Cardiac muscle cell (in vitro differentiated cells and primary cell): ENCODE measurements around the gene WDFY1. TPM values are rescaled to one million over a fixed set of nuclear protein-coding genes. Genes with fewer than 3 reads are reported as not detected.

Experiments used
- DNase-seq, 2 donors: peaks; one replicate each; pipeline versions ENCODE4 v3.0.0 to v3.0.0-alpha.2; 2010 to 2017; ENCODE audit warnings: low read depth in 1 of 2, low spot score in 1 of 2
- H3K27ac ChIP-seq: fragments of 200-600 bp; sonication (generic); 2 replicates; pipeline ENCODE4 v1.5.1; 2016
- H3K27me3 ChIP-seq: fragments of 200-600 bp; sonication (generic); 2 replicates; pipeline ENCODE4 v1.6.0; 2016; ENCODE audit warnings: control low read depth
- H3K36me3 ChIP-seq: fragments of 200-600 bp; sonication (generic); 2 replicates; pipeline ENCODE4 v1.5.1; 2016; ENCODE audit warnings: control low read depth
- H3K4me1 ChIP-seq: fragments of 200-600 bp; sonication (generic); 2 replicates; pipeline ENCODE4 v1.8.1; 2017; ENCODE audit warnings: low read depth, mild to moderate bottlenecking, mixed run types
- H3K4me3 ChIP-seq: fragments of 200-600 bp; sonication (generic); 2 replicates; pipeline ENCODE4 v1.5.1; 2016; ENCODE audit warnings: mild to moderate bottlenecking
- H3K9me3 ChIP-seq: fragments of 200-600 bp; sonication (generic); 2 replicates; pipeline ENCODE4 v1.5.1; 2017; ENCODE audit warnings: low read depth, mild to moderate bottlenecking, control low read depth
- CTCF ChIP-seq: IDR thresholded peaks from 2 replicates; pipeline ENCODE4 v1.5.1; 2012; ENCODE audit warnings: low read depth, mild to moderate bottlenecking, low read length
- polyA plus RNA-seq: library from polyadenylated mRNA; unstranded; fragments of >200 nt; fragmentation: Nextera tagmentation; extraction: Ambion mirVana; gene quantifications from 2 replicates; pipeline ENCODE4 v1.2.1, GENCODE V29; 2016
- total RNA-seq: library from RNA; depleted of rRNA; stranded (reverse); fragments of >200 nt; gene quantifications from 2 replicates; pipeline ENCODE4 v1.2.3, GENCODE V29; 2016

The WDFY1 gene
- total and polyA plus RNA-seq, 2 experiments from 2014 or later: 20.7 to 20.8 TPM

- H3K36me3 ChIP-seq: no peaks in the 10 kb centered on the region
Measured at GRCh38 chr2:223920109-223920508, 25.0 kb downstream of the WDFY1 start.

GRCh38 chr2:223918671-223919134 is 26.4 kb downstream of the WDFY1 start:
- H3K4me1 ChIP-seq: no peaks in the 10 kb centered on the region

More at GRCh38 chr2:223920109-223920508, 25.0 kb downstream of the WDFY1 start:
- no peaks in the 10 kb centered on the region for H3K9me3 ChIP-seq
- no peaks in the 10 kb centered on the region for H3K27me3 ChIP-seq
- DNase-seq: no peak
- TF ChIP-seq CTCF: no peak
- no peak overlapping the region for H3K27ac ChIP-seq
- H3K4me1 ChIP-seq: no peaks in the 10 kb centered on the region
- H3K4me3 ChIP-seq: no peak overlapping the region

DNA sequence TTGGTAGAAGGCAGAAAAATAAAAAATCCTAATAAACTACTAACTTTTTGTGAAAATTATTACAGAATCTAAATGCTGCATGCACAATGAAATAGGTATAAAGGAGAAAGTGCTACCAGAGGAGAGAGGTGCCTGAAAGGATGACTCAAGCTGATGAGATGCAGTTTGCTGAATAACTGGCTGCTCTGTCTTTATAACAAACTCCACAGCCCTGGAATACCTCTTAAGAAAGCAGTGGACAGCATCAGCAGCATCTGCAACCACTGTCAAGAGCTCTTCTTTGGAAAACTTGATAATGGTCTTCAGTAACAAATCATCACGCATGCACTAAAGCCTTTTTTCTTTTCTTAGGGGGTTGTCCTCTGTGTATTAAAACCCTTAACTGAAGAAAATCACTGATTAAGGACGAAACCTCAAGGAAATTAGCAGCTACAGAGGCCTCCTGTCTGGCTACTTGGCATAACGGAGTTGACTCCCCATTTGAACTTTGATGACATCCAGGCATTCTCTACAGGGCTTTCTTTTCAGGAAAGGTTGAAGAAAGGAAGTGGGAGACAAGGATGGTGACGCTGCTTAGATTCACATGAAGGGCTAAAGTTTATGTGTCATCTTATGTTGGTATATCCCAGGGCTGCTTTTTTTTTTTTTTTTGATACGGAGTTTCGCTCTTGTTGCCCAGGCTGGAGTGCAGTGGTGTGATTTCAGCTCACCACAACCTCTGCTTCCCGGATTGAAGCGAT is 28.8 kb downstream of the WDFY1 start:
- TF ChIP-seq CTCF: no peak
- no peak for DNase-seq

More at GRCh38 chr2:223918671-223919134, 26.4 kb downstream of the WDFY1 start:
- H3K27ac ChIP-seq: no peak overlapping the region
- H3K4me3 ChIP-seq: no peak overlapping the region
- TF ChIP-seq CTCF: no peak
- H3K27me3 ChIP-seq: no peaks in the 10 kb centered on the region
- H3K9me3 ChIP-seq: no peaks in the 10 kb centered on the region
- DNase-seq: no peak
- H3K36me3 ChIP-seq: no peaks in the 10 kb centered on the region

GRCh38 chr2:223915071-223915470 is 30.1 kb downstream of the WDFY1 start:
- Histone ChIP-seq H3K36me3 (no peaks in the 10 kb centered on the region), H3K27me3 (no peaks in the 10 kb centered on the region), H3K27ac (no peak overlapping the region), H3K4me3 (no peak overlapping the region), H3K9me3 (no peaks in the 10 kb centered on the region), H3K4me1 (no peaks in the 10 kb centered on the region)
- DNase-seq: no peak
- TF ChIP-seq CTCF: no peak

More for the DNA sequence above, 28.8 kb downstream of the WDFY1 start:
- Histone ChIP-seq H3K9me3 (no peaks in the 10 kb centered on the region), H3K4me1 (no peaks in the 10 kb centered on the region), H3K4me3 (no peak overlapping the region), H3K27ac (no peak overlapping the region), H3K27me3 (no peaks in the 10 kb centered on the region), H3K36me3 (no peaks in the 10 kb centered on the region)

DNA sequence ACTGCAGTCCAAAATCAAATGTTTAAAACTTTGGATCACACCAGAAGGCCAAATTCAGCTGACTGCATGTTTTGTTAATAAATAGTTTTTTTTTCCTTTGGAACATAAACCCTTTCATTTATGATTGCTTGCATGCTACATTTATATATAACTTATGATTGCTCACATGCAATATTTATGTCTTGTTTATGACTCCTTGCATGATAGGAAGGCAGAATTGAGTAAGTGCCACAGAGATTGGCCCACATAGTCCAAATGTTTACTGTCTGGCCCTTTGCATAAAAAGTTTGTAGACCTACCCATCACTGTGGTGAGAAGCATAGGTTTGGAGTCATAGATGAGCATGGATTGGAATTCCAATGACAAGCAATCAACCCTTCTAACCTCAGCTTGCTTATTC is 30.8 kb downstream of the WDFY1 start:
- DNase-seq: no peak
- Histone ChIP-seq H3K9me3 (no peaks in the 10 kb centered on the region), H3K4me1 (peaks cover 1% of the 10 kb centered on the region), H3K27ac (no peak overlapping the region), H3K4me3 (no peak overlapping the region), H3K36me3 (no peaks in the 10 kb centered on the region), H3K27me3 (no peaks in the 10 kb centered on the region)
- no peak for TF ChIP-seq CTCF
